AG04449 (cell line): ENCODE data around the gene CEACAM19.

Experiments used
- CTCF ChIA-PET: fragments of 350-600 bp; formaldehyde crosslinking; extraction: SDS; loops from one replicate; lab custom pipeline; 2021; ENCODE audit warnings: antibody characterized with exemption; lab: Yijun Ruan, JAX
- POLR2A ChIA-PET: fragments of 400-600, 350-600 bp; formaldehyde crosslinking; extraction: SDS; loops from one replicate; lab custom pipeline; 2020; ENCODE audit warnings: antibody characterized with exemption, inconsistent platforms; lab: Yijun Ruan, JAX
- DNase-seq: peaks from one replicate; pipeline ENCODE4 v3.0.0-alpha.2; 2010; ENCODE audit warnings: low read depth, low spot score
- H3K4me3 ChIP-seq: 2 replicates; pipeline ENCODE4 v1.5.1; 2011; ENCODE audit warnings: low read depth, mild to moderate bottlenecking, control low read depth, low read length
- CTCF ChIP-seq: IDR thresholded peaks from one replicate; pipeline ENCODE4 v1.5.1; 2011; ENCODE audit warnings: mild to moderate bottlenecking, moderate library complexity, low read length, control low read depth, inconsistent platforms; ENCODE audit not compliant: insufficient read depth; ENCODE audit errors: missing control alignments

Gene CEACAM19

GRCh38 chr19:44648631-44649251 lies 22.5 kb upstream of the CEACAM19 start:
- no peak overlapping the region for H3K4me3 ChIP-seq
- ChIA-PET CTCF (interaction anchor here (1.0 to 3.4 kb wide), 10 partner anchors 8 to 197 kb away, joined by 3 to 30 read pairs (median 3); partner anchors contain the start of gene NECTIN2), POLR2A (interaction anchor here (0.7 to 1.3 kb wide), 4 partner anchors 9 to 27 kb away, joined by 3 to 5 read pairs (median 4); no protein-coding TSS in a partner anchor)
- TF ChIP-seq CTCF = no peak
- no peak for DNase-seq

GRCh38 chr19:44649578-44650145 lies 21.6 kb upstream of the CEACAM19 start:
- ChIA-PET POLR2A (no interaction called here), CTCF (interaction anchor here (1.2 to 3.4 kb wide), 4 partner anchors 8 to 196 kb away, joined by 3 to 30 read pairs (median 7); partner anchors contain the start of gene NECTIN2)
- no peak for DNase-seq
- no peak for TF ChIP-seq CTCF
- no peak overlapping the region for H3K4me3 ChIP-seq

- no peak for TF ChIP-seq CTCF
- DNase-seq = no peak
- H3K4me3 ChIP-seq = no peak overlapping the region
- POLR2A ChIA-PET = no interaction called here
- CTCF ChIA-PET = interaction anchor here (0.7 to 9.3 kb wide), 10 partner anchors 10 to 90 kb away, joined by 3 to 121 read pairs (median 8); partner anchors contain the start of gene PVR
These were observed 17.9 kb upstream of the CEACAM19 start for GRCh38 chr19:44653343-44653742.

GRCh38 chr19:44653977-44654774 lies 17.1 kb upstream of the CEACAM19 start:
- DNase-seq = no peak
- POLR2A ChIA-PET = interaction anchor here (1.1 kb wide), 1 partner anchor 10 kb away, joined by 4 read pairs; the partner anchor contains the start of gene PVR
- peak; percentile 62 for TF ChIP-seq CTCF
- CTCF ChIA-PET = interaction anchor here (1.1 to 9.3 kb wide), 12 partner anchors 9 to 117 kb away, joined by 3 to 121 read pairs (median 7); partner anchors contain the start of gene PVR
- no peak overlapping the region for H3K4me3 ChIP-seq

GRCh38 chr19:44657211-44657921 lies 13.9 kb upstream of the CEACAM19 start:
- ChIA-PET CTCF (interaction anchor here (0.6 to 9.3 kb wide), 30 partner anchors 8 to 187 kb away, joined by 3 to 121 read pairs (median 5); partner anchors contain the start of gene PVR), POLR2A (interaction anchor here (0.6 to 1.7 kb wide), 3 partner anchors 9 to 86 kb away, joined by 3 to 4 read pairs (median 3); no protein-coding TSS in a partner anchor)
- H3K4me3 ChIP-seq = no peak overlapping the region
- TF ChIP-seq CTCF = peak; percentile 94
- no peak for DNase-seq
